HG03457 (cell line): Measurements from ENCODE around the gene OSBPL5.

Experiments
- ATAC-seq: cut with Tn5 transposase; IDR thresholded peaks from one replicate; pipeline ENCODE4 v1.9.1; 2021; ENCODE audit warnings: moderate number of reproducible peaks; ENCODE audit not compliant: unreplicated experiment

The OSBPL5 gene

GRCh38 chr11:3058753-3059664 lies 106.1 kb downstream of the OSBPL5 start:
- ATAC-seq = no peak

DNA sequence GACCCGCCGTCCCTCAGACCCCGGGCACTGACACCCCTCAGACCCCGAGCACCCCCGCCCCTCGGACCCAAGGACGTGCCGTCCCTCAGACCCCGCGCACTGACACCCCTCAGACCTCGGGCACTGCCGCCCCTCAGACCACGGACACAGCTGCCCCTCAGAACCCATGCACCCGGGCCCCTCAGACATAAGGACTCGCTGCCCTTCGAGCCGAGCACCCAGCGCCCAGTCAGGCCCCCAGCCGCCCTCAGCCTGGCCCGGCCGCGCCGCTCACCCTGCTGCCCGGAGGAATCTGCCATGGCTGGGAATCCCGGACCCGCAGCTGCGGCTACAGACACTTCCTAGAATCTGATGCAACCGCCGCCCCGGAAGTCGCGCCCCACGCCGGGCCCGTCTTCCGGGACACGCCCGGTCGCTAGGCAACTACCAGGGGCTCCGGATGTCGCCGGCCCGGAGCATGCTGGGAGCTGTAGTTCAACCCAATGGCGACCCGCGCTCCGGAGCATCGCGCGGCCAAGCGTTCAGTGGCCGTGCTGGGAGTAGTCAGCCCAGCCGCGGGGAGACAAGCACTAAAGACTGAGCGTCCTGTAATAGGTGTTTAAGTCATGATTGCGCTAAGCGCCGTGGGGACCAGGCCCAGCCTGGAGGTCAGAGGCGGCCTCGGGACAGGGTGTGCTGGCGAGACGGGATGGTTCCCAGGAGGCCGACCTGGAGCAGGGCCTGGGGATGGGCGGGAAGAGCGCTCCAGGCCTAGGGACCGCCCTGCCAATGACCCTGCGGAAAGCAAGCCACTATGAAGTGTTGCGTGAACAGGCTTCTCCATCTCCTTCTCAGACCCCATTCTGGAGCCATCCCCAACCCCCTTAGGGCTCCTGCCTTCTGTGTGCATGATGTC lies 107.8 kb downstream of the OSBPL5 start, which contains the start of gene CARS1:
TSS of gene CARS1 (minus strand) at position 355 of the 895 bp plus-strand sequence. CDS start at position 299, 56 bp downstream.
- ATAC-seq = peak; percentile 93

DNA sequence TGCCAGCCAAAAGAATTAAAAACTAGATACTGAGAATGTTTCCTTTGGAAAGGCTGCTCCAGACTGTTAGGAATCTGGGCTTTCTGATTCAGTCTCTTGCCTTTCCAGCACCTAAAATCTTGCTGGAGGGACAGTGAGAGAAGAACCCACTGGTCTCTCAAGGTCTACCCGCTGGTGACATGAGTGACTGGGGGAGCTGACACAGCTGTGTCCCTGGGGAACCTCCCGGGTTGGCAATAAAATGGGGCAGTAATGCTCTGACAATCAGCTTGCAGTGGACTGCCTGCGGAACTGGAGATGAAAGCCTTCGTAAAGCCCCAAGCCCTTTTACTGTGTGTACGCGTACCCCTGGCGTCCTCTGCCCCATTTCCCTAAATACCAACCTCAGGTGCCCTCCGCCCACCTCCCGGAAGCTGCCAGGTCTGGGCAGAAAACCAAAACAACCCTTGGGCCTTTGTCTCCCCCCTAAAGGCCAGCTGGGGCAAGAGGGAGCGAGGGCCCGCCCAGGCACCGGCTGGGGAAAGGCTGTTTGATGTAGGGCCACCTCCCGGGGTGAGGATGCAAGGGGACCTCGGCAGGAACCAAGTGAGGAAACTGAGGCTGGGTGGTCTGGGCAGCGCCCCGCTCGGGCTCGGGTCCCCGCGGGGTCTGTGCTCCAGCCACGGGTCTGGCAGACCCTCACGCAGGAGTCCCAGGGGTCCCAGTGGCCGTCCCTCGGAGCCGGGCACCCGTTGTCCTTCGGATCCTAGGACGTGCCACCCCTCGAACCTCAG lies 108.6 kb downstream of the OSBPL5 start:
- no peak for ATAC-seq

DNA sequence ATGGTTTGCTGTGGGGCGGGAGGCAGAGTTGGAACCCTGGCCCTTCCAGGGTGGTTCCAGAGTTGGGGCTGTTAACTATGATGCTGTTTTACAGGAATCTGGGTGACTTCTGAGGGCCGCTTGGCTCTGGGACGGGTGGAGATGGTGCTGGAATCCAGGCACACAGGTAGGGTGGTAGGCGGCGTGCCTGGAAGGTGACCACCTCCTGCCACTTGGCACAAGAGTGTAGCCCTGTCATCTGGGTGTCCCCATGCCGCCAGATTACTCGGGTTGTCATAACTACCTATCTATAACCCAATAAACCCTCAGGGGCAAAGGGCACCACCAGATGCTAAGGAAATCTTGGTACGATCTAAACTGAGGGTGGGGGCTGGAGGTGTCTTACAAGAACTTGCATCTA lies 109.2 kb downstream of the OSBPL5 start:
- no peak for ATAC-seq

- no peak for ATAC-seq
Measured at GRCh38 chr11:3052567-3052966, 112.5 kb downstream of the OSBPL5 start.

DNA sequence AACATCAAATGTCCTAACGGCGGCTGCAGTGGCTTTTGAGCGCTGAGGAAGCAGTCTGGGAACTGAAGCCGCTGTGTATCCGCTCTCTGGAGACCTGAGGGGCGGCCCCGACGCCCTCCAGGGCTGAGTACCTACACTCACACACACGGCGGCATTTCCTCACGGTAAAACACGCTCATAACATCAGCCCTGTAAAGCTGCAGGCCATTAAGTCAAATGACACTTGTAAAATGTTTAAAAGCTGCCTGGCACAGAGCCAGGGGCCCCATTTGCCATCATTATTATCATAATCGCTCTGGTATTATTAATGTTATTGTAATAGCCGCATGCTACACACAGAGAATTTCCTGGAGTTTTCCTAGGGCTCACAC lies 113.0 kb downstream of the OSBPL5 start:
- no peak for ATAC-seq

DNA sequence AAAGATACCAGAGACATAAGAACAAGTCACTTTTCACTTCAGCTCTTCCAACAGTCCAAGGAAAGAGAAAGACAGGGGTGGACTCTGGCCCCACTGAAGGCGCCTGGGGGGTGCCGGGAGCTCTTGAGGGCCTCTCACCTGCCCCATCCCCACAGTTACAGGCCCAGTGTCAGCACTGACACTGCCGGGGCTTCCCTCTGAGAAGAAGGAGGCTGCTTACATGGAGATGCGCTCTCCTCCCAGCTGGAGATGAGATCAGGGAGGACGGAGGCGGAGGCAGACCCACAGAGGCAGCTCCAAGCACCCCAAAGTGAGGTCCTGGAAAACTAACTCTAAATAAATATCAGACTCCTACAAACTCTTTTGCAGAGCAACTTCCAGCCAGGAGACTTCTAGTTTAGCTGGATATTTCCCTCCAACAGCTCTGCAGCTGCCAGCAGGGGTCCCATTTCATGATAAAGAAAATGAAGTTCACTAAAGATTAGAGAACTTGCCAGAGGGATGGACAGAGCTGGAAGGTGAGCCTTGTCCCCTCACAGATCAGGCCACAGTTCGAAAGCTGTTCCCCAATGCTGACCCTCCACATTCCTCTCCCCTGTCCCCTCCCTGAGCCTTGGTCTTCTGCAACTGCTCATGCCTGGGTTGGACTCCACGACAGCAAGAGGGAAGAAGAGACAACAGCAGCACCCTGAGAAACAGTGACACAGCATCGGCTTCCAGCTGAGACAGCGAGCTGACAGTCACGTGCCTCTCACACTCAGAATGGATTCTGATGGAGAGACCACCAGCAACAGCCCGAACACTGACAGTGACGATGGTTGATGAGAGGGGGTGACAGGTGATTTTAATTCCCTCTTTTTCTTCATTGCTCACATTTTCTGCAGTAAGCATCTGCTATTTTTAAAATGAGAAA lies 113.7 kb downstream of the OSBPL5 start:
- no peak for ATAC-seq

DNA sequence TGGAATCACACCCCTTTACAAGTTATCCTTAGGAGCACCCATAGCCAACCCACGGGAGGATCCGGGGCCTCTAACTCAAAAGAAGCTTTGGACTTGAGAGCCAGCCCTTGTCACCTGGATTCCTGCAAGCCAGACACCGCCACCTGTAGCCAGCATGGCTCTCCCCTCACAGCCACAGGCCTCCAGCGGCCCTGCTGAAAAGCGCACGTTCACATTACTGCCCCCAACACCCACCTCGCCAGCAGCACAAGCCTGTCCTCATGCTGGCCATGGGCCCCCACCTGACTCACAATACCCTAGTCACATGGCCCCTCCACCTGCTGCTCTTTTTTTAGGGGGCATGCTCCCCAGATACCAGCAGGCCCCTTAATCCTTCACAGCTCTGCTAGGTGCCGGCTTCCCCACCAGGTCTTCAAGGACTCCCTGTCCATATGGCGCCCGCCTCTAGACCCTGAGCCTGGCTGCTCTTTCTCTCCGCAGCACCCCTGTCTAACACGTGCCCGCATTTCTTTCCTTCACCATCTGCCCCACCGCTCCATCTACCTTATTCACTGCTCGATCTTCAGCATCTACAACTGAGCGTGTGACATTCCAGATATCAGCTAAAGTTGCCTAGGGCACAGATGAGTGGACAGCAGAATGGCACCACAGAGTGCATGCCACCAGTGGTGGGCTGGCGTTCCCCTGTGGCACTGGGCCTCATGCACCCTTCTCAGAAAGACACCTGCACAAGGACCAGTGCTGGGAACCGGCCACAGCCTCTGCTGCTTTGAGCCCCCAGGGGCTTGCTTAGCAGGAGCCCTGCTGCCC lies 114.5 kb downstream of the OSBPL5 start:
- ATAC-seq = no peak

DNA sequence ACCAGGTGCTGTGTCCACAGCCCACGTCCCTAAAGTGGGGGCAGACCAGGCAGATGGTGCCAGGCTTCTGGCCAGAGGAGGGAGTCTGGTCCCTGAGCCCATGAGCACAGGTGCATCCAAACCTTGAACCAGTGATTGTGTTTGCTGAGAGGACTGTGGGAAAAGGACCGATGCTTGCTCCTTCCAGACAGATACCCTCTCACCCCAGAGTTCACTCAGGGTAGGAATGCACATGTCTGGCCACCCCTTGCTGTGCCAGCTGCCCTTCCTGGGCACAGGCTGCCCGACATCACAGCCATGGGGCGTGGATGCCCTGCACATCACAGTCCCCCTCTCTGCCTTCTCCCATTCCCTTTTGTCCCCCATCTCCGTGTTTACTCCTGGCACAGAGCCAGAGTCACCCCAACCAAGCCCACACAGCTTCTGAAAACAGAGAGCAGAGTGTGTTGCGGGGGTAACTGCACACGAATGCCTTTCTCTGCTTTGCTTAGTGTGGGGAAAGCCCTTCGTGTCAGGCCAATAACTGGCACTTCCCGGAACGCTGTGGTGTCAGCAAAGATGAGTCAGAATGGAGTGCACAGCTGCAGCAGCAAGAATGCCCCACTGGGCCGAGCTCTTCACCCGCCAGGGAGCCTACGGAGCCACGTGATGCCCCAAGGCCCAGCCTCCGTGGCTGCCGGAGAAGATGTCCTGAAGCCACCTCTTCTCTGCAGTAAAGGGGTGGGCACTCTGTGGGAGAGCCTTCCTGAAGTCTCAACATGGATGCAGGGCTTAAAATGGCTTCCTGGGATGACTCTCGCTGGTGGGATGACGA lies 115.5 kb downstream of the OSBPL5 start:
- no peak for ATAC-seq

GRCh38 chr11:3047637-3048036 lies 117.5 kb downstream of the OSBPL5 start:
- no peak for ATAC-seq

- ATAC-seq = no peak
Measured at GRCh38 chr11:3046641-3047040, 118.5 kb downstream of the OSBPL5 start.

- ATAC-seq = no peak
Measured at GRCh38 chr11:3046190-3046589, 118.9 kb downstream of the OSBPL5 start.

DNA sequence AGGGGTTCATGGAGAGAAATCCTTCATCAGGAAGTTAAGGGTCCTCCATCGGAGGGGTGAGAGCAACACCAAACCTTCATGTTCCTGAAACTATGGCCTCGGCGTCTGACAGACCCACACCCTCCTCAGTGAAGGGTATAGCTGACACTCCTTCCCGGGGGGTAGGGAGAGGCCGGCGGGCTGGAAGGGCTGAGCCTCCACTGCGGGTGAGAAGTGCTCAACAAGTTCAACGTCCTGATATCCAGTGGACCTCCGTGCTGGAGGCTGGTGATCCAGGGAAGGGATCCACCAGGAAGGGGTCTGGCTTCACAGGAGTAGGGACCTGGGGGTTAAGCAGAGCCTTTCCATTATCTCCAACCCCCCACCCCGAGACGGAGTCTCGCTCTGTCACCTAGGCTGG lies 120.2 kb downstream of the OSBPL5 start:
- no peak for ATAC-seq

DNA sequence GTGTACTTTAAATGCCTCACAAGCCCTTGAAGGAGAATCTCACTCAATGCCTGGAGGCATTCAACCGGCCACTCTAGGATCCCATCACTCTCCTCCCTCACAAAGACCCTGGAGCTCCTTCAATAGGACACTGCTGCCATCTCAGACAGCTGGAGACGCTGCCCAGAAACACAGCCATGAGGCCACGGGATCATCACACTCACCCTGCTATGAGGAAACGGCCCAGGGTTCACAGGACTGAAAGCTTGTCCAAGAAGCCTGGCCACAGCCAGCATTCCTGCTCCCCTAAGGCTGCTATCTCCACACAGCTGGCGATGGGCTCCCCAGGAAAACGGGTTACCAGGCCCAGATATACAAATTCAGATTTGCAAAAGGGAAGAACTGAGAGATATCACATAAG lies 121.1 kb downstream of the OSBPL5 start:
- no peak for ATAC-seq

GRCh38 chr11:3043315-3043871 lies 121.7 kb downstream of the OSBPL5 start:
- ATAC-seq = no peak

DNA sequence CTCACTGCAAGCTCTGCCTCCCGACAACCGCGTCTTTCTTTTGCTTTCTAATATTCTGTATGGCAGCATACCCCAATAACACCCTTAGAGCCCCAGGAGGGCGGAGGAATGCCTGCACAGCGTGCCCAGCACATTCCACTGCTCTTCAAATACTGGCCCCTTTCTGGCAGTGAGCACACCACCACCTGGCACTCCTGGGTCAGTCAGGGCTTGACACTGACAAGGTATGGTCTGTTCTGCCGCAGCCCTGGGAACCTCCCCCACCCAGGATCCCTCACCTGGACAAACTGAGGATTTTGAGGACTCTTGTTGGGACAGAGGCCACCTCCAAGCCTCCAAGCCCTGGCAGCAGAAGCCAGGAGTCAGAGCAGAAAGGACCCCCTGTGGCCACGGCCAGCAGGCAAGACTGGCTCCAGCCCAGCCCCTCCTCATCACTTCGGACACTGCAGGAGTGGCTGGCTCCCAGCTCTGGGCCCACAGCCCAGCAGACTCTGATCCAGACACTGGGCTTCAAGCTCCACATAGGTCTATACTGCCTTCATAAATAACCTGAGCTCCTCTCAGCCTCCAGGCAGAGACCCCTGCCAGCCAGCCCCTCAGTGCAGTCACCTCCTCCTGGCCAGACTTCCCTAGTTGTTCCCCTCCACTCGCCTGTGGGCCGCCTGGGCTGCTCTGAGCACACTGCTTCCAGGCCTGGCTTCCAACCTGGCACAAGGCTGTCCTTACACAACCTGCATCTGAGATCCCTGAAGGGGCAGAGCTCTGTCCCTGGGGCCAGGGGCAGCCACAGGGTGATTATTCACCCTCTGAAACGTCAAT lies 122.4 kb downstream of the OSBPL5 start:
- ATAC-seq = no peak
